ENCODE measurements around the gene MACF1.
"Not testable (repeated sequence)": the region's sequence is repeated elsewhere in the genome, so short reads cannot be mapped to it uniquely, and the experiment has no call there.

Gene MACF1

DNA sequence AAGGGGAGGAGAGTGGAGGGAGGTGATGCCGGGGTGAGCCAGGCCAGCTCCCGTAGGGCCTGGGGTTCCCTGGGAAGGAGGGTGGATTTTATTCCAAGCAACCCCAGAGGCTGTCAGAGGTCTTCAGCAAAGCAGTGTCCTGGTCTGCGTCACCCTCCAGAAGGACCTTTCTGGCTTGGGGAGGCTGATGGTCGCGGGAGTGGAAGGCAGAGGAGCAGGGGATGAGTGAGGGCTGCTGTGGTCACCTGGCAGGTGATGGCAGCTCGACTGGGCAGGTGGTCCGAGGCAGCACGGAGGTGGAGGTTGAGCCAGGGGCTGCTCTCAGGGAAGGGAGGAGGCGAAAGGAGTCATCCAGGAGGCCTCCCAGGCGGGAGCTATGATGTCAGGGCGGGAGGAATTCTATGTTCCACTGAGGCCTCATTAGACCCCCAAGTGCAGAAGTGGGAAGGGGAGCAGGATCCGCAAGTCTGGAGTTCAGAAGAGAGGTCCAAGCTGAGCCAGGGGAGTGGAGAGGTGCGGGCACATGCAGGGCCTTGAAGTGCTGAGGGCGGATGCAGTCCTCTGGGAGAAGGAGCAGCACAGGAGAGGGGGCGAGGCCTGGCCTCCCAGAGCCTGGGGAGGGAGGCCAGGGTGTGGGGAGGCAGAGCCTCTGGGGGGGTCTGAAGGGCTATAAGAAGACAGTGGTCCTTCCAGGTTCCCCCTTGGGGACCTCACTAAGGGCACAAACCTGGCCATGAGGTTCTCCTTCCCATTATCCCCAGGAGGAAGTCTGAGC is 320.3 kb downstream of the MACF1 start:
- no peak for DNase-seq

DNA sequence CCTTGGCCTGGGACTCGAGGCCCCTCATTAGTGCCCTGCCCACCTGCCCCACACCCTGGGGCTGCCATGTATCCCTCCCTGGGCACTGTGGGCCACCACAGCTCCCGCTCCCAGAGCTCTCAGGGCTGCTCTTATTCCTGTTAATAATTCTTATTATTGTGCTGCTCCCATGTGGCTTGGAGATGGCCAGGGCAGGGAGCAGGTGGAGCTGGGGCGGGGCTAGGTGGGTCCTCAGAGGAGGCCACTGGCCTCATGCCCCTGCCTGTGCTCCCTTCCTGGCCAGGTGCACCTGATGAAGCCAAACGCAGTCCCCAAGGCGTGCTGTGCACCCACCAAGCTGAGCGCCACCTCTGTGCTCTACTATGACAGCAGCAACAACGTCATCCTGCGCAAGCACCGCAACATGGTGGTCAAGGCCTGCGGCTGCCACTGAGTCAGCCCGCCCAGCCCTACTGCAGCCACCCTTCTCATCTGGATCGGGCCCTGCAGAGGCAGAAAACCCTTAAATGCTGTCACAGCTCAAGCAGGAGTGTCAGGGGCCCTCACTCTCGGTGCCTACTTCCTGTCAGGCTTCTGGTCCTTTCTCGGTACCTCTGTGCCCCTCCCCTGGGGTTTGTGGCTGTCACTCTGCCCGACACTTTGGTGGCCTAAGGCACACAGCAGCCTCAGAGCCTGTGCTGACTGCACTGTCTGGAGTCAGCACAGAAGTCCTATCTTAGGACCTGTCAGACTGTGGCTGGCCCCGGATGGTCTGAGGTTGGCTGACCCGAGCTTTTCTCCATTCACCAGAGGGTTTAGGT is 321.1 kb downstream of the MACF1 start:
- no peak for DNase-seq

DNA sequence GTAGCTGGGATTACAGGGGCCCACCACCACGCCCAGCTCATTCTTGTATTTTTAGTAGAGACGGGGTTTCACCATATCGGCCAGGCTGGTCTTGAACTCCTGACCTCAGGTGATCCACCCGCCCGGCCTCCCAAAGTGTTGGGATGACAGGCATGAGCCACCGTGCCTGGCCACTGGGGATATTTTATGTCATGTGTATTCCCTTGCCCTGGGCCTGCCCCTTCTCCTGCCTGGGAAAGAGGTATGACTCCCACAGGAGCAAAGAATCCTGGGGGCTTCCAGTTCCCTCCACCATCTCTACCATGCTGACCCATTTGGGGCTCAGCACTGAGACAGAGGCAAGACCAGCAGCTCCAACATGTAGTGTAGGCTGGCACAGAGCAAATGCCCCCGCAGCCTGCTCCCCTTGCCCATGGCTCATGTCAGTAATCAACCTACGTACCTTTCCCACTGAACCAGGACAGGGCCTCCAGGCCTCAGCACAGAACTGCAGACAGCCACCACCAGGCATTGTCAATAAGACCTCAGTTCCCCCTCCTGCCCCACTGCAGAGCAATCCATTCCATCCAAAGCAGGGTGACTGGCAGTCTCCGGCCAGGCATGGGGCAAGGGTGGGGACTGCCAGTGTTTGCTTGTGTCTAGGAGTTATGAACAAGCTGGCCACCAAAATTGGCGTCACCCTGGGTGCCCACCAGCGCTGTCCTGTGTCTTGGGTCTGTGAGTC is 322.1 kb downstream of the MACF1 start:
- DNase-seq: no peak

DNA sequence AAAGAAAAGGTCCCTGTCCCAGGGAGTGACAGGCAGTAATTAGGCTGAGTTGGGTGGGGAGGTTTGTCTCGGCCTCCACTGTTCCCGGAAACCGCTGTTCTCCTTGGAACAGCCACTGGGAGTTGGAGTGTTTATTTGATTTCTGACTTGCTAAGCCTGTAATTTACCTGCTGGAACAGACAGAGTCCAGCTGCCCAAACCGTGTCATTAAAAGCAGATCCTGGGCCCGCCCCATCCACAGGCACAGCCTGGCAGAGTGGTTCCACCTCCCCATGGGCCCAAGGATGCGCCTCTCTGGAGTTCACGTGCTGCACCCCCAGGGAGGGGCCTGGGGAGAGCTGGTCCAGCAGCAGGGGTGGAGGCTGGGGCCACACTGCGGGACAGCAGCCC is 322.7 kb downstream of the MACF1 start:
- DNase-seq: not testable (repeated sequence)

DNA sequence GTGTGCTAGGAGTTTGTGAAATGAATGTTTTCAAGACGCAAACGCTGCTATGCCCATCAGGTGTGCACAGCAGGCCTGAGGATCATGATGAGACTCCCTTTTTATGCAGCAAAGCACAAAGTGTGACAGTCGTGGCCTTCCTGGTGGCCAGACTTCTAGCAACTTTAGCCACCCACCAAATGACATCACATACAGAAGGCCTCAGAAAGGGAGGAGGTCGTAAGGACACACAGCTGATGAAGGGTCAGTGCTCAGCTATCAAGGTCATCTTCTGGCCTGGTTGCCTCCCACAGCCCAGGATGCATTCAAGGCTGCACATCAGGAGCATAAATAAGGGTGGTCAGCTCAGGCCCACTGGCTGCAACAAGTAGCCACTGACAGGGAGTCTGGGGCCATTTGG is 323.6 kb downstream of the MACF1 start:
- DNase-seq: no peak

DNA sequence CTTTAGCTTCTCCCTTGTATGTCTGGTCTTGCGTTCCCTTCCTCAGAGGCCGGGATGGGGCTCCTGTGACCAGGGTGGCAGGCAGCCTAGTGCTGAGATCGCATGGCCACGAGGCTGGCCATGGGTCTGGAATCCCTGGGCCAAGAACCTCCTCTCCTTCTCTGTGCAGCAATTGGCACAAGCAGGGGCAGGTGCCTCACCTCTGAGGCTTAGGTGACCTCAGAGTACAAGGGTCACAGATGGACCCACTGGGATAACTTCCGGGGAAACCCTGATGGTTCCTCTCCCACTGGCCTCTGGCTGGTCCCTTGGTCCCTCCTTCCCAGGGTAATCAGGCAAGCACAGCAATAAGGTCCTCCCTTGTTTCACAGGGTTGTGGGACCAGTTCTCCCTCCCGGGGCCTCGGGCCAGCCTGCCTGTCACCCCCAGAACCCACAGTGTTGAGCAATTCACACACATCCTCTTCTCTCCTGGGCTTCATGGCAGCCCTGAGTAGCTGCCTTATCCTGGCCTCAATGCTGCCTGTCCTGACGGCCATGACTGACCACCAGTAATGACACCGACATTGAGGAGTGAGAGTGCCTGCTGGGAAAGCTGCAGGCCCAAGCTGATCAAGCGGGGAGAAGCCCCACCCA is 325.5 kb downstream of the MACF1 start:
- DNase-seq: no peak

DNA sequence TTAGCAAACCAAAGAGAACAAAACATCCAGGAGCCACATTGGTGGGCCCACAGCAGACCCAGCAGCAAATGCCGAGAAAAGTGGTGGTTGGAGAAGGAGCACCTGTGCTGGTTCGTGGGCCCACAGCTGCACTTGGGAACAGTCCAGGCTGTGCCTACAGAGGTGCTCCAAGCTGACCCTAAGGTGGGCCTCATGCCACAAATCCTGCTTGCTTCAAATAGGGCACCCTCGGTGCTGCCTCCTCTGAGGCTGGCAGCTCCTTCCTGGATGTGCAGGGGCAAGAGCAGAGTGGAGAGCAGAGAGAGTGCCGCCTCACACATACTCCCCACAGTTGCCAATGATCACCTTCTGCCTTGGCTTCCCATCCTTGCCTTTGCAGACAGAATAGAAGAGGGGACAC is 327.0 kb downstream of the MACF1 start:
- no peak for DNase-seq

DNA sequence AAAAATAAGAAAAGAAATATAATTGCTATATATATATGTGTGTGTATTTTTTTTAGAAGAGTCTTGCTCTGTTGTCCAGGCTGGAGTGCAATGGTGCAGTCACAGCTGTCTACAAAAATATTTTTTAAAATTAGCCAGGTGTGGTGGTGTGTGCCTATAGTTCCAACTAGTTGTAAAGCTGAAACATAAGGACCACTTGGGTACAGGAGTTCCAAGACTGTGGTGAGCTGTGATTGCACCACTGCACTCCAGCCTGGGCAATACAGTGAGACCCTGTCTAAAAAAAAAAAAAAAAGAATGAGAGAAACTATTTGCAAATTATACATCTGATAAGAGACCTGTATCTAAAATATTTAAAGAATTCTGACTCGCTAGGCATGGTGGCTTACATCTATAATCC is 328.9 kb downstream of the MACF1 start:
- no peak for DNase-seq
